Activated T-helper 17 cell treated with anti-CD3 and anti-CD28 coated beads, Interleukin-2, amount 50 U/mL, for 72 hours (primary cell): Measurements from ENCODE around the gene ID2. TPM values are rescaled to one million over a fixed set of nuclear protein-coding genes. Genes with fewer than 3 reads are reported as not detected.

Source experiments
- total RNA-seq, 2 donors: library from RNA; stranded (reverse); gene quantifications; one replicate each; pipeline ENCODE4 v1.2.3, GENCODE V29; 2022

Gene ID2
- total RNA-seq, 2 donors from 2014 or later: 85.6 to 425 TPM

Other genes starting within 250 kb of the ID2 start
- 10 to 100 TPM; 28.9 to 31.1 TPM for gene KIDINS220, start 155.6 kb downstream of the ID2 start, total RNA-seq